ENCODE results near the gene TNRC18. TPM values are rescaled to one million over a fixed set of nuclear protein-coding genes. Genes with fewer than 3 reads are reported as not detected.
"Not testable (repeated sequence)": the region's sequence is repeated elsewhere in the genome, so short reads cannot be mapped to it uniquely, and the experiment has no call there.

TNRC18 gene
- total RNA-seq, 6 experiments from 2014 or later: 70.6 to 87.1 (median 79.9) TPM

- no peaks in the 10 kb centered on the region for H3K36me3 Mint-ChIP-seq (ENCODE audit: low read depth)
Observed at GRCh38 chr7:5282543-5283316, 140.9 kb downstream of the TNRC18 start, which contains the start of gene SLC29A4. Gene SLC29A4 (plus strand): TSS chr7:5282943. CDS start chr7:5287817, 4,874 bp downstream.

GRCh38 chr7:5281598-5282500 is 141.8 kb downstream of the TNRC18 start:
- H3K9me3 Mint-ChIP-seq; H3K36me3 Mint-ChIP-seq (ENCODE audit: low read depth); H3K4me1 Mint-ChIP-seq (ENCODE audit: low read depth); DNase-seq; H3K27ac Mint-ChIP-seq; H3K27me3 Mint-ChIP-seq (ENCODE audit: insufficient read depth); H3K4me3 Mint-ChIP-seq: not testable (repeated sequence)

More at GRCh38 chr7:5282543-5283316, 140.9 kb downstream of the TNRC18 start, which contains the start of gene SLC29A4:
- no peak for TF ChIP-seq CTCF (IDR thresholded peaks at IDR 0.05)
- peaks cover 8% of the 10 kb centered on the region for H3K27me3 Mint-ChIP-seq (ENCODE audit: insufficient read depth)
- DNase-seq: no peak
- 0 out of 2 replicates have a peak, but pooled peaks cover 4% of the 10 kb centered on the region for H3K4me1 Mint-ChIP-seq (ENCODE audit: low read depth)
- no peak within 1 kb of the TSS for H3K27ac Mint-ChIP-seq
- no peaks in the 10 kb centered on the region for H3K9me3 Mint-ChIP-seq
- no peak within 1 kb of the TSS for H3K4me3 Mint-ChIP-seq

- Mint-ChIP-seq H3K4me3 (no peak overlapping the region), H3K4me1 (ENCODE audit: low read depth) (0 out of 2 replicates have a peak, but pooled peaks cover 4% of the 10 kb centered on the region), H3K36me3 (ENCODE audit: low read depth) (no peaks in the 10 kb centered on the region), H3K27me3 (ENCODE audit: insufficient read depth) (peaks cover 19% of the 10 kb centered on the region), H3K9me3 (no peaks in the 10 kb centered on the region), H3K27ac (no peak overlapping the region)
- DNase-seq: no peak
- no peak for TF ChIP-seq CTCF (IDR thresholded peaks at IDR 0.05)
Observed at GRCh38 chr7:5279734-5280133, 143.9 kb downstream of the TNRC18 start.

- Mint-ChIP-seq H3K4me3 (no peak overlapping the region), H3K36me3 (ENCODE audit: low read depth) (no peaks in the 10 kb centered on the region), H3K27ac (no peak overlapping the region), H3K9me3 (no peaks in the 10 kb centered on the region), H3K27me3 (ENCODE audit: insufficient read depth) (peaks cover 16% of the 10 kb centered on the region), H3K4me1 (ENCODE audit: low read depth) (no peaks in the 10 kb centered on the region)
- DNase-seq: no peak
- no peak for TF ChIP-seq CTCF (IDR thresholded peaks at IDR 0.05)
Observed at GRCh38 chr7:5278766-5279165, 144.9 kb downstream of the TNRC18 start.

GRCh38 chr7:5276611-5277010 is 147.0 kb downstream of the TNRC18 start:
- Mint-ChIP-seq H3K27me3 (ENCODE audit: insufficient read depth) (peaks cover 24% of the 10 kb centered on the region), H3K4me3 (no peak overlapping the region), H3K9me3 (no peaks in the 10 kb centered on the region), H3K27ac (no peak overlapping the region), H3K4me1 (ENCODE audit: low read depth) (no peaks in the 10 kb centered on the region), H3K36me3 (ENCODE audit: low read depth) (no peaks in the 10 kb centered on the region)
- TF ChIP-seq CTCF (IDR thresholded peaks at IDR 0.05): no peak
- no peak for DNase-seq

- H3K36me3 Mint-ChIP-seq (ENCODE audit: low read depth); H3K27ac Mint-ChIP-seq; H3K9me3 Mint-ChIP-seq: not testable (repeated sequence)
Observed at GRCh38 chr7:5276123-5276522, 147.5 kb downstream of the TNRC18 start.

GRCh38 chr7:5275510-5275909 is 148.1 kb downstream of the TNRC18 start:
- not testable (repeated sequence) for H3K27ac Mint-ChIP-seq; H3K36me3 Mint-ChIP-seq (ENCODE audit: low read depth); H3K4me3 Mint-ChIP-seq; H3K9me3 Mint-ChIP-seq; H3K4me1 Mint-ChIP-seq (ENCODE audit: low read depth); DNase-seq
- peaks cover 29% of the 10 kb centered on the region for H3K27me3 Mint-ChIP-seq (ENCODE audit: insufficient read depth)

More at GRCh38 chr7:5276123-5276522, 147.5 kb downstream of the TNRC18 start:
- peaks cover 25% of the 10 kb centered on the region for H3K27me3 Mint-ChIP-seq (ENCODE audit: insufficient read depth)
- not testable (repeated sequence) for DNase-seq; H3K4me3 Mint-ChIP-seq; H3K4me1 Mint-ChIP-seq (ENCODE audit: low read depth)

- peaks cover 29% of the 10 kb centered on the region for H3K27me3 Mint-ChIP-seq (ENCODE audit: insufficient read depth)
- not testable (repeated sequence) for DNase-seq; H3K9me3 Mint-ChIP-seq; H3K36me3 Mint-ChIP-seq (ENCODE audit: low read depth); H3K27ac Mint-ChIP-seq; H3K4me3 Mint-ChIP-seq; H3K4me1 Mint-ChIP-seq (ENCODE audit: low read depth)
Observed at GRCh38 chr7:5274985-5275431, 148.6 kb downstream of the TNRC18 start.

All from HFFc6 (cell line).